Iris pigment epithelial cell (primary cell): ENCODE measurements around the gene LINGO1.

Source experiments
- DNase-seq: peaks from one replicate; pipeline ENCODE4 v3.0.0-alpha.2; 2011; ENCODE audit warnings: low read depth

Gene LINGO1

DNA sequence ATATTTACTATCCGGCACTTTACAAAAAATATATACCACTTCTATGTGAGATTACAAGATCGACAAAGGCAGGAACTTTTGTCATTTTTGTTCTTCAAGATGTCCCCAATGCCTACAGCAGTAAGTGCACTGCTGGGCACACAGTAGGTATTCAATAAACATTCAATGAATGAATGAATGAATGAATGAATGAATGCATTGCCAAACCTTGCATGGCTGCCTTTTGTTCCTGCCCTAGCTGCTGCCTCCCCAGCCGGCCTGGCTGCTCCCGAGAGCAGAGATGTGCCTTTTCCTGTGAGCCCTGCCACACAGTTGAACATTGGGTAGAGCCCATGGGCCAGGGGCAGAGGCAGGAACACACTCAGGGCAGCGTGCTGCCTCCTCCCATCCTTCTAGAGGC, 37.5 kb downstream of the LINGO1 start:
- no peak for DNase-seq

DNA sequence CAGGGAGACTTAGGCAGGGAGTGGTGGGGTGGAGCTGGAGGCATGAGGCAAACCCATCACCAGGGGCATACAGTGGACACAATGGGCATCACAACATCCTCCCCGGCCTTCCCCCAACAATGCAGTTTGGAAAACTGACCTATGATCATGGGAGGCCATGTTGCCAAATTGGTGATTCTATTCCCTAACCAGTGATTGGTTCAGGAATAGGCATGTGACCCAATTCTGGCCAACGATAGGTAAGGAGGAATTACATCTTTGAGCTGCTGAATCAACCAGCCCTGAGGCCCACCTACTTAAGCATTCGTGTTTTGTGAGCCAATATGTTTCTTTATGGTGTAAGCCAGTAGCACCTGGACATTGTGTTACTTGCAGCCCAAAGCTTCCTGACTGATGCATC, 40.0 kb downstream of the LINGO1 start:
- DNase-seq, result no peak

DNA sequence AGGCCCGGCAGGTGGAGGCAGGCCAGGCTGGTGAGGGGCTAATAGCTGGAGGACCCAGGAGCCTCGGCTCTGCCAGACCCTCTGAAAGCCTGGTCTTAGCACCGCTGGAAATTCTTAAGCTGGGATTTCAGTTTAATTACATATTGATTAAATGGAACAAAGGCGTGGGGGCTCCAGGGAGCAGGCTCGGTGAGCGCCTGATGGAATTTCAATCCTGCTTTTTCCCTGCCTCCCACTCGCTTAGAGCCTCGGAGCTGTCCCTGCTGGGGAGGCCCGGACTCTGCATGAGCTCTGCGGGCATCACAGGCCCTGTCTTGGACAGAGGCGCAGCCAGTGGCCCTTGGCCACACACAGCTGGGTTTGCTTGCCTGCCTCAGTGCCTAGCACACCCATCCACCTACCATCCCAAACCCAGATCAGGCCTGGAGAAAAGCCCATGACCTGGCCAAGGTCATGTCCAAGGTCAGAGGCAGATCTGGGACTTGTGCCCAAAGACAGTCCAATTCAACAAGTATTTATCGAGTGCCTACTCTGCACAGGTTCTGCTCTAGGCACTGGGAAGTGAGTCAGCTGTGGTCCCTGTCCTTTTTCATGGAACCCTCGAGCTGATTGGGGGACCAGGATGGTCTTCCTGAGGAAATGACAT, 40.6 kb downstream of the LINGO1 start:
- no peak for DNase-seq

DNA sequence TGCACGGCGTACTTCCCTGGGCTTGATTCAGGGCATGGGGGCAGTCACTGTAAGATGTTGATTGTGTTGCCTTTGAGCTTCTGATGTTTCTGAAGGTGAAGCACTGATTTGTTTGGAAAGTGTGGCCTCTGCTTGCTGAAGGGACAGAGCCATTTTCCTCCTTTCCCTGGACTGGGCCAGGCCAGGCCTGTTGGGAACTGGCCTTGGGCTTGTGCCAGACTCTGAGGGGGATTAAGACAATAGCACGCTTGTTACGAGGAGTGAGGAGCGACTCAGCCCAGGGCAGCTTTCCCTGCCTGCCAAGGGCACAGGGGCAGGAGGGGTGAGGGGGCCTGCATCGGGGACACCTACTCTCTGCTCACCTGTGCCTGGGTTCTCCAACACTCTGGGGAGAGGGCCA, 42.9 kb downstream of the LINGO1 start:
- no peak for DNase-seq

DNA sequence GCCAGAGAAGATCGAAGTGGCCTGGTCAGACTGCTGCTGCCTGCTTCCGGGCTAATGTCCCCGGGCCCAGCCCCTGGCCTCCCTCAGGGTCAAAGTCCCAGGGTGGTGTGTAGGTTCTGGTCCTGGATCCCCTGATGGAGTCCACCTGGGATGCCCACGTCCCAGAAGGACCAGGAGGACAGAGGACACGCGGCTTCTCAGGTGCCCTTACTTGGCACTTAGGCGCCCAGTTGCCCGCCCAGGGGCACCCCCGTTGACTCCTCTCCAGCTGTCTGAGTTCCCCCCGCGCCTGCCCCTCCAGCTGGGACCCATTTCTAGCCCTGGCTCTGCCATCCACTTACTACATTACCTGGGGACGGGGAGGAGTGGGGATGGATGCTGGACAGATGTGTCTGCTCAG, 44.6 kb downstream of the LINGO1 start:
- no peak for DNase-seq

DNA sequence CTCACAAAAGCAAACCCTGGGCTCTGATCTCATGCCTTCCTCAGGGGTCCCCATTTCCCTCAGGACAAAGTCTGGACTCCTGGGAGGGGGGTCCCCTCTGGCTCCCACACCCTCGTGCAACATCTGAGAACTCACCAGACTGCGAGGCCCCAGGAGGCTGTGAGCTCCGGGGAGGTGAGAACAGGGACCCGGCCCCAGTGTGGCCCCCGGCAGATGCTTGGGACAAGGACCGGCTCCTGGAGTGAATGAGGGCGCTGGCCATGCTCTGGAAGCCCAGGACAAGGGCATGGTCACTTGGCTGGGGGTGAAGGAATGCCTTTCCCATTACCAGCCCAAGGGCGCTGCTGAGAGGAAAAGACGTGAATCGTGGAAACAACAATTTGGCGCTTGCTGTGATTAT, 48.0 kb downstream of the LINGO1 start:
- no peak for DNase-seq

DNA sequence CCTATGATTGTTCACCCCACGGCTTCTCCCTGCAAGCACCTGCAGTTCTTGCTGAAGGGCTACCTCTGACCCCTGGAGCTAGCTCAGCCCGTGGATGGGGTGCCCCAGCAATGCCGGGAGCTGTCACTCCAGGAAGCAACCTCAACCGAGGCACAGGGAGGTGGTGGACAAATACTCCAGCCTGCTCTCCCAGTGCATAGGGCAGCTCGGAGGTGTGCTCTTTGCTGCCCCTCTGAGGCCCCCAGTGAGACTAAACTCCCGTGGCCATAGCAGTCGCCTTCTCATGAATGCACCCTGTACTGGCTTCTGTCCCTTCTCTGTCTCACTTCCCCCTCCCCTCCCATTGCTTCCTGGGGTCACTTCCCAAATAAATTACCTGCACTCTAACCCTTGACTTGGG, 48.5 kb downstream of the LINGO1 start:
- DNase-seq, result no peak

DNA sequence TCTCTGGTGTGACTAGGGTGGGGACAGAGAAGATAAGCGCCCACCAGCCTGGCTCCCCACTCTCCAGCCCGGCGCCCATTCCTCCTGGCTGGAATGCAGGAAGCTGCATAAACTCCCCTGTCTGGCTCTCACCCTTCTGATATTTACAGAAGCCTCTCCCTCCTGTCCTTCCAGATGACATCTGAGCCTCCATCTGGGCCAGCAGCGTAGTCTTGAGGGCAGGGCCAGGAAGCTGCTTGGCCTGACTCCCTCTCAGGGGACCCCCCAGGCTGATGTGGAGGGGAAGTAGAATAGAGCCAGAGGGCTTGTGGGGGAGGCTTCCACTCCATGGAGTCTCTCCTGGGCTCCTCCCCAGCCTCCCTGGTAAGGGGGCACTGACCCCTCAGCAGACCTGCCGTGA, 49.9 kb downstream of the LINGO1 start:
- DNase-seq, result no peak

DNA sequence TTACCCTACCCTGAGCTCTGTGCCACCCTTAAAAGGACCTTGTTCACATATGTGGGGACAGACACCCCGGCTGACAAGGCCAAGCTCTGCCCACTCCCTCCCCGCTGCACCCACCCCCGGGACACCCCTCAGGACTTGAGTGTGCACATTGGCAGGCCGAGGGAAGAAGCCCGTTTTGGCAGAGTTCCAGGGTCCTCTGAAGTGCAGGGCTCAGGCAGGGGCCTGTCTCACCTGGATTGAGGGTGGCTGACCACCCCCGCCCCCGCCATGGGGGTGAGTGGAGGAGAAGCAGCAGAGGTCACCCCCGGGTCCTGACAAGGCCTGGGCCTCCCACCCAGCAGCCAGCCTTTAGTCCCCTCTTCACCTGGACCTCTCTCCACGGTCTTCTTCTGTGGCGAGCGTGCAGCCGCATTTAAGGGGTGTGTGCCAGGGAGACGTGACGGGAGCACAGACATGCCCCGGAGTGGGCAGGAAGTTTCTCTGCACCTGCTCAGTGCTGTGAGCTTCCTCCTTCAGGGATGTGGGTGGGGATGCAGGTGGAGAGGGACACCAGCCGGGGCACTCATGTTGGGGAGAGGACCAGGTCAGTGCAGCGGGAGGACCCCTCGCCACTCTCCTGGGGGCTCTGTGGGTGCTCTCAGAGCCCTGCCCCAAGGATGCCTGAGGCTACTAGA, 50.7 kb downstream of the LINGO1 start:
- no peak for DNase-seq

DNA sequence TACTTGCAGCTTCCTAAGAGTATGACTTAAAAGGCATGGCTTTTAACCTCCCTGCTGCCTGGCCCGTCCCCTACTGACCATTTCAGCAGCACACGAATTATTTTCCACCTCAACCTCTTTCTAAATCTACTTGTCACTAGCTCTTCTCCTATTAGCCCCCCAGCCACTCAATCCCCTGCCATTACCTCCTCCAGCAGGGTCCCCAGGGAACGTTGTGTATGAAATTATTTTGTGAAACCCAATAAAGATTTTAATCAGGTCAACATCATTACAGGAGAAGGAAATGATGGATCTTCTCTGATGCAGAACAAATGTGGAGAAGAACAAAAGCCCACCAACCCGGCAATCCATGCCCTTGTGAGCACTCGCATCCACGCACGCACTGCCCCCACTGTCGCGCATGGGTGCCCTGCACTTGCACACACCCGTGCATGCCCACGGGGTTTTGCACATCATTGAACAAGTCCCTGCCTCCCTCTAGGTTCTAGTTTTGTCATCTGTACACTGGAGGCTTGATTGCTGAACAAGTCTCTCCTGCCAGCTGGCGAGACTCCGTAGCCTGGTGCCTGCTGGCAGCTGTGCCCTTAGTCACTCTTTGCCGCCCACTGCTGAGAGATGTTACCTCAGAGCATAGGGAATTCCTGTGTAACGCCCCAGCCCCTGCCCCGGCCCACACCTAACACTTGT, 51.6 kb downstream of the LINGO1 start:
- no peak for DNase-seq

DNA sequence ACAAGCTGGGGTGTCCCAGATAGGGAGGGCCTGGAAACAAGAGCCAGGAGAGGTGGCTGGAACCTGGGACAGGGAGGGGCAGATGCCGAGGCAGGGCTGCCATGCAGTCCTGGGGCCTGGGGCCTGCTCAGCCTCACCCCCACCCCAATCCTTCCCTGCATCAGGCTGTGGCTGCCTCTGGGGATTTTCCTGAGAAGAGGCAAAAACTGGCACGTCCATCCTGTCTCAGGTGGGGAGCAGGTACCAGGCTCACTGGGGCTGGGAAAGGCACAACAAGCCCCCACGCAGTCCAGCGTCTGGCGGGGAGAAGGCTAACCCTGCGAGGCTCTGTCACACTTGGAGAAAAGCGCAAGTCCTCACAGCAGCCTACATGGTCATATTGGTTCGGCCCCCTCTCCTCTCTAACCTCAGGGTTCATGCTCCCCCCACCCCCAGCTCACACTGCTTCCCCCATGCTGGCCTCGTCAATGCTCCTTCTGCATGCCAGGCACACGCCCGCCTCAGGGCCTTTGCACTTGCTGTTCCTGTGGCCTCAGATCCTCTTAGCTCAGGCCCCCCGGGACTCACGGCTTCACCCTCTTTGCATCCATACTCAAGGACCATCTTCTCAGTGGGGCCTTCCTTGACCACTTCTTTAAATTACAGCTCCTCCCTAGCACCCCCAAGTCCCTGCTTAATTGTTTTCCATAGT, 53.1 kb downstream of the LINGO1 start:
- no peak for DNase-seq

DNA sequence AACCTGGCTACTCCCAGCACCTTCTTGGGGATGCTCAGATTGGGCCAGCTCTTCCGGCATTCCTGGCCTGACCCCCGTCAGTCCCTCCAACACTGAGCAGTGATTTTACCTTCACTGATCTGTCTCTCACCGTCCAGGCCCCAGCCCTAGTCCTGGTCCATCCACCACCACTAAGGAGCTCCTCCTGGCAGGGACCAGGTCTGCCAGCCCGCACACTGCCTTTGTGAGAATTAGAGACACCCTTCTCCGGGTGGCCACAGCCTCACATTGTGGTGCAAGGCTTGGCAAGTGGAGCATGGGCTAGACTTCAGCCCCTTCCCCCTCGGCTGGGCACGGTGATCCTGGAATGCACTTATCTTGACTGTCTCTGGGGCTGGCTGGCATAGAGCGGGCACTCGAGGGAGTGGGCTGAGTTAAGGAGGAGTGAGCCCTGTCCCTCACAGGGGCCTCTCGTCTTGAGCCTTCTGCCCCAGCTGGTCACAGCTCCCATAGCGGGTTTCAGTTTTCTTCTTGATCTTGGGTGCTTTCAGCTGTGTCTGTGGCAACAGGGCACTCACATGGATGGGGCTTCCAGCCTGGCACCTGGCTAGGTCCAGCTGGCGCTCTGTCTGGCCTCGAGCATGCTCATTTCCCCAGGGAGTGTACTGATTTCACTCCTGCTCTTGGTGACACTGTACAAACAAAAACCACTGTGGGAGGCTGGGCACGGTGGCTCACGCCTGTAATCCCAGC, 53.9 kb downstream of the LINGO1 start:
- DNase-seq, result no peak

DNA sequence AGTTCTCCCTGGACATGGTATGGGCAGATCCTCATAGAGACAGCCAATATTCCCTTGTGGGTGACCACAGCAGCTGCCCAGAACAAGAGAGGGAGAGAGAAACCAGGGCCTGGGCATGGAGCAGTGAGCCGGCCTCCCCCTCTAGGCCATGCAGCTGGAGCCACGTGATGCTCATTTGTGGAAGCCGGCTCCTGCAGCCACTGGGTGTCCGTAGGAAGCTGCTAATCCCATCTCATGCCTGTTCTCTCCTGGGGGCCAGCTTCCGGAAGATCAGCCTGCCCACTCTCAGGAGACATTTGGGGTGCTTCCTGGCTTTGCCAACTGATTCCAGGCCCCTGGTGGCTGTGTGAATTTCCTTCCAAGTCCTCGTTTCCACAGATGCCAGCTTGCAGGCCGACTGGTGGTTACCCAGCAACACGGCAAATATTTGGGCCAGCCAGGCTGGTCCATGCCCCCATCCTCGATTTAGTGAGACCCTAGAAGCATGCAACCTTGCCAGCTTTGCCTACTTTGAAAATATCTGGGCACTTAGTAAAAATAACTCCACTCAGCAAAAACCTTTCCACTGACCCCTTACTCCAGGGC, 55.3 kb downstream of the LINGO1 start:
- DNase-seq, result no peak

DNA sequence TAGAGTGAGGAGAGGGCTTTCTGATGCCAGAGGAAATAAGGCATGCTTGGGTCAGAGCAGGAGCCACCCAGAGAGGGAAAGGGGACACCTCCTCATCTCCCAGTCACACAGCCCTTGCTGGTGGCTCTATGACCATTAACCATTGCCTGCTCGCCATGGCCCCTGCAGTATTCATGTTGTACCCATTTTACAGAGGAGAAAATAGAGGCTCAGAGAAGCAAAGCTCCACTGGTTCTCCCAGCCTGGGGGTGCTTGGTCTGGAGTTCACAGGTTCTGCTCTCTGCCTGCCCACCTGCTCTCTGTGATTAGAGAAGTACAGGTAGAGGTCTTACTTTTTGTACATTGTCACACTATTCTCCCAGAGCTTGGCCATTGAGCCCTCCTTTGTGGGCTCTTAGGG, 56.2 kb downstream of the LINGO1 start:
- DNase-seq, result no peak

DNA sequence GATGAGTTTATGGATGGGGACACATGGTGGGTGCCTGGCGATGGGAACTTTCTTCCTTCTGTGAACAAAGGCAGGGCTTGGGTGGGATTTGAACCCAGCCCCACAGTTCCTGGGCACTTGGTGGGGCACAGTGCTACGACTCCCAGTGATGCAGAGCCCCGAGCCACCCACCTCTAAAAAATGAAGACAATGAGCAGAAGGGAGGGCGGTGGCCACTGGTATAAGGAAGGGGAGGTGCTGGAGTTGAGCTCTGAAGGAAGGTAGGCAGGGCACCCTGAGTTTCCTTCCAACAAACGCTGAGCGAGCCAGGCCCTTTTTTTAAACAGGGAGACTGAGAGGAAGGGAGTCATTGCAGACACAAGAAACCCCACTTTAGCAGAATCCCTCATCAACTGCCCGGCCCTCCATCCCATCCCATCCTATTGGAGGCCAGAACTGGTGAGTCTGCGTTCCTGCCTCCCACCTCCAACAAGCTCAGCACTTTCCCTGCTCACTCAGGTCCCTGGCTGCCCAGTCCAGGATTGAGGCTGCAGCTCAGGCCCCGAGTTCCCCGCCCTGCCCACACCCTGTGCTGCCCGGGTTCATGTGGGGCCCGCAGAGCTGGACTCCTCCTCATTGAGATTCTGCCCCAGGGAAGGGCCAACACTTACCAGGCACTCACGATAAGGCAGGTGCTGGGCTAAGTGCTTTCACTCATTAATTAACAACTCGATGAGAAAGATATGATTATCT, 57.3 kb downstream of the LINGO1 start:
- no peak for DNase-seq

DNA sequence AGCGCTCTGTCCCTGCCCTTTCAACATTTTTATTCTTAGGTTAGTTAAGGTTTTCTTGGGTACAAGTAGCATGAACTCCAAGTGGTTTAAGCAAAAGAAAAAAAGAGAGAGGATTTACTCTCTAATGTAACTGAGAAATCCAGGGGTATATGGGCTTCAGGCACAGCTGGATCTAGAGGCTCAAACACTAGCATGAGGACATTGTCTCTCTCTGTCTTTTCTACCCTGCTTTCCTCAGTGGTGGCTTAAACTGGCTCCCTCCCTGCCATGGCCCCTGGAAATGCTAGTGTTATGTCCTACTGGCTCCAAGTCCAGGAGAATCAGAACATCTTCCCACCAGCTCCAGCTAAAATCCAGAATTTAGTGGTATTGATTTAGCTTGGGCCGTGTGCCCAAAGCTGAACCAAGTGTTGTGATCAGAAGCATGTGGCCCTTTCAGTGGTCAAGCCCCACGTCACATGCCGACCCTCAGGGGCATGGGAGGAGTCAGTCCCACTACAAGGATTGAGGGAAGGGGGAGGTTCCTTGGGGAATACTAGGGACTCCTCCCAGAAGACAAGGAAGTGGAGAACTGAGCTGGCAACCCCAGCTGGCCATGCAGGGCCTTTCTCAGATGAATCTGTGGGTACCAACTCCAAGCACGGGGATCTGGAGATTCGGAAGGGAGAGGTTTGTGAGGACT, 58.0 kb downstream of the LINGO1 start:
- no peak for DNase-seq

DNA sequence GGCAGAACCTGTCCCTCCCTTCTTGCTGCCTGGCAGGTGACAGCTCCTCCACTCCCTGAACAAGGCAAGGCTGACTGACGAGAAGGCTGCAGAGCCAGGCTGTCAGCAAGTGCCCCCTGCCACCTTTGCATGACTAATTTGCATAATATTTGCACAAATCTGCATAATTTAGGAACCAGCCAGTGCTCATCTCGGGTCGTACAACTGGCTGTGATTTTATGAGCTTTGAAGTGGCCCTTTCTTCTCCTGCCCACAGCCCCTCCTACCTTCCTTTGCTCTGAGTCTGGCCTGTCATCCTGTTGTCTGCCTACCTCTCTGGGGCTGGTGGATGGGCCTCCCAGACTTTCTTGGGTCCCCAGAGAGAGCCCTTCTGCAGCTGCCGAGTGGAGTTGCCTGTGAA, 58.9 kb downstream of the LINGO1 start:
- no peak for DNase-seq

DNA sequence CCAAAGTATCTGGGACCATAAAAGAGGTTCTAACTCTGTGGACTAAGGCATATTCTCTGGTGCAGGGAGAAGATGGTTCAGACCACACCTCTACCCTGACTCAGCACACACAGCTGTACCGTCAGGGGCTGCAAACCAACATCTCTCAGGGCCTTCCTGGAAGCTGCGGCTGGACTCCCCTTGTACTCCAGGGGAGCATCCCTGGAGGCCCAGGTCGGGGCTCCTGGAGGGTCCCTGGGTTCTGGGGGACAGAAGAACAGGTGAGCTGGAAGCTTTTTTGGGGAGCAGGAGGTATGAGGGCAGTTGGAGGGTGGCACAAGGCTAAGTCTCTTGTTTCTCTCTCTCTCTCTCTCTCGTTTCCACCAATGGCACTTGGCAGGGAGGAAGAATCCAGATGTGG, 60.5 kb downstream of the LINGO1 start:
- DNase-seq, result no peak

DNA sequence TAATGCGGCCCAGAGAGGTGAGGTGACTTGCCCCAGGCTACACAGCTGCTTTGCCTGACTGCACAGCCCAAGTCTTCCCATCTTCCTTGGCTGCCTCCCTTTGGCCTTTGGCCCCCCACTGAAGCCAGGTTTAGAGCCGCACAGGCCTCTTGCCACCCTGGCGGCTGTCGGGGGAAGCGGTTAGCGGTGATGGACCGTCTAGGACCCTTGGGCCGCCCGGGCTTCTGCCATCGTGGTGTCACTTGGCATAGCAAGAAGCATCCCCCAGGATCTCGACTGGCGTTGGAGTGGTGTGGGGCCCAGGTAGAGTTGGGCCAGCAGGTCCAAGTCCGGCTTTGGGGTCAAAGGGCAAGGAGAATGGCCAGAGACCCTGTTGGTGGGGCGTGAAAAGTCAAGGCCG, 61.0 kb downstream of the LINGO1 start:
- no peak for DNase-seq

DNA sequence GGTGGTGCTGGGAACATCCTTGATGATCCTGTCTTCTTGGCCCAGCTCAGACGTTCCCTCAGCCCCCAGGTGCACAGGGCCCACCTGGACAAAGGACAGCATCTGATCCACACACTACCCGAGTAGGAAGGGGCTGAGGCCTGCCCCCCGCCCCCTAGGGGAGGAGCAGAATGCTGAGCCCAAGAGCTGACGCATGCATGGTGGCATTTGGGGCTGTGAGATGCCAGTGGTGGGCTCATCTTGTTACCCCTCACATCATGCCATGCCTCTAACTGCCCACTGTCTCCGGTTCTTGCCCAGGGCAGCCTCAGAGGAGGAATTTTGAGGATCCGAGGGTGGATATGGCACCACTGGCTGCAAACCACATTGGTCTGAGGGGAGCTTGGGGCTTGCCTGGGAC, 61.5 kb downstream of the LINGO1 start:
- no peak for DNase-seq

DNA sequence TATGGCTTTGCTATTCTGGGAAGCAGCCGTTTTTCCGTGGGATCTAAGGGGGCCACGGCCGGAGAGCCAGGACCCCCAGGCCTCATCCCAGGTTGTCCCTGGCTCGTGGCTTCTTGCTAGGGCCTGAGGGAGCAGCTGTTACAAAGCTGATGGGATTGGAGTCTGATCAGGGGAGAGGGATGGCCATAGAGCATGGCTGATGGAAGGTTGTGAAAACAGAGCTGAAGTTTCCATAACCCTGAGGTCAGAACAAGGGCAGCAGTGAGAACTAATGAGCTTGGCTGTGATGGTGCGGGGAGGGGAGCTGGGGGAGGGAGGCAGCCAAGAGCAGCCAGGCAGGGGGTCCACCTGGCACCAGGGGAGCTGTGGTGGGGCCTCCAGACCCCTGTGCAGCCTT, 63.0 kb downstream of the LINGO1 start:
- peak; percentile 44 for DNase-seq
